HFF-Myc (cell line): ENCODE measurements around the gene PTPN3.

Experiments
- DNase-seq: peaks from one replicate; pipeline ENCODE4 v3.0.0-alpha.2; 2011; ENCODE audit warnings: low read depth; ENCODE audit errors: extremely low read depth
- H3K4me3 ChIP-seq: replicated peaks from 2 replicates; pipeline ENCODE4 v1.5.1; 2011; ENCODE audit warnings: low read depth, mild to moderate bottlenecking, control low read depth, low read length
- CTCF ChIP-seq: IDR thresholded peaks from 2 replicates; pipeline ENCODE4 v1.5.1; 2012; ENCODE audit warnings: mild to moderate bottlenecking, low read depth, low read length, control low read depth; ENCODE audit errors: missing control alignments

Gene PTPN3

GRCh38 chr9:109496218-109496617 is 1.9 kb downstream of the PTPN3 start:
- no peak for DNase-seq
- TF ChIP-seq CTCF: no peak
- H3K4me3 ChIP-seq: no peak overlapping the region

DNA sequence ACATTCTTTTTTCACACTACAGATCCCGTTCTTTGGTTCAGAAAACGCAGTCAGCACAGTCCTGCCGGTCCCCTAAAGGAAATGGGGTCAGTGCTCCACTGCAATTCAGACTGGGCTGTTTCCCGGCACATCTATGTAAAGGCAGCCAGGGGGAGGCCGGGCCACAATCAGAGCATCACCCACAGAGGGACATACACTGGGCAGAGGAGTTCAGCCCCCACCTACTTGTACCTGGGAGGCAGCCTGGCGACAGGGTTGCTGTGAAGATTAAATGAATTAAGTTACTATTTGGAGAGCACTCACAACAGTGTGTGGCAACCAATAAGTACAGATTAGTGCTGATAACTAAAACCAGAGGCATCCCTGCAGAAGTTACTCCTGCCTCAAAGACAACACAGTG is 4.5 kb downstream of the PTPN3 start:
- H3K4me3 ChIP-seq: no peak overlapping the region
- no peak for DNase-seq
- no peak for TF ChIP-seq CTCF

DNA sequence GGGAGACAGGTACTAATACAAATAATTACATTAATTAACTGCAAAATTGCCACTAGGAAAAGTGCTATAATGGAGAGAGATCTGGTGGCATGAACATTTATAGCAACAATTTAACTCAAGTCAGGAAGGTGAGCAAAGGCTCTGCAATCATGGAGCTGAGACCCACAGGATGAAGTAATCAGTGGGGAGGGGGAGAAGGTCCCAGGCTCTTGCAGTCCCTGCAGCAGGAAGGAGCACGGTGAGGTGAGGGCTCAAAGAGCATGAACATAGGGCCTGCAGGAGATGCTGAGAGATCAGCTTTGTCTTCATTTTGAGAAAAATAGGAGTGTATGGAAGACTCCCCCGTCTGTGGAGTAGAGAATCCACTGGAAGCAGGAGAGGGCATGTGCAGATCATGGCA is 6.5 kb downstream of the PTPN3 start:
- DNase-seq: no peak
- H3K4me3 ChIP-seq: no peak overlapping the region
- TF ChIP-seq CTCF: no peak

DNA sequence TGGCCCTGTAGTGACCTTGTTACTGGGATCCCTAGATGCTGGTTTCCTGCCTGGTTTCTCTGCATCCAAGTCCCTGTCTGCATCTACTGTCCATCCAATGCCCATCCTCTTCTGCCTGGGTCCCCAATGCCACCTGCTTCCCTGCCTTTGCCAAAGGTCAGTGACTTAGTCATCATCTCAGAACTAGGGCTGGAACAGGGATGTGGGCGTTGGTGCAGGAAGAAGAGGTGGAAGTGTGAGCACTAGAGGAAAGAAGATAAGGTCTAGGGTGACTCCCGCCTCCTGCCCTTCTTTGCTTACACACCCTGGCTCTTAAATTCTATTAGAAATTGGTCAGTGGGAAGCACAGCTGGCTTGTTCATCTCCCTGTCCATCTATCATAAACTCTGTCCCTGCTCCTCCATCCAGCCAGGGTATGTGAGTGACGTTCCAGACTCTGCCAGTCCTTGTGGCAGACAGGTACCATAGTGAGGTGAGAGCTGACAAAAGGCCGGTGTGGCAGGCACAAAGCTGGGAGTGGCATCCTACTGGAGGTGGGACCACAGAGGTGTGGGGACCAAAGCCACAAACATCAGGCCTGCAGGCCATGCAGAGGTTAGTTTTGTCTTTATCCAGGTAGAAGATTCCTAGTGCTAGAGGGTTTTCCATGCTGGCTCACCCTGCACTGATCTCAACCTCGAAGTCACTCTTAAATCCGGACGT is 9.2 kb downstream of the PTPN3 start:
- no peak for DNase-seq
- TF ChIP-seq CTCF: no peak
- no peak overlapping the region for H3K4me3 ChIP-seq

DNA sequence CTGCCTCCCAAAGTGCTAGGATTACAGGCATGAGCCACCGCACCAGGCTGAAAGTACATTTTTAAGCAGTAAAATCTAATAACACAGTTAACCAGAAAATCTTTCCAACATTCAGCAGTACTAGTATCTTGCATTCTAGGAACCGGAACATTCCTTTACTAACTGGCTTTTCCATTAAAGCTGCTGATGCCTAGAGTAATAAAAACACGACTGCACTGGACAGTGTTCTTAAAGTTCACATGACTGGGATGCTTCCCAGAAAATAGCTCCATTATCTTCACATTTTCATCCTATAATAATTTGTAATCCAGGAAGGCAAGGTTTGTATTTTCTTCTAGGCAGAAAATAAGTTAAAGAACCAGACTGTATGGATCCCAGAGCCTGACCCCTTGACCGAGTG is 9.8 kb downstream of the PTPN3 start:
- no peak for TF ChIP-seq CTCF
- H3K4me3 ChIP-seq: no peak overlapping the region
- no peak for DNase-seq

GRCh38 chr9:109487247-109487646 is 10.9 kb downstream of the PTPN3 start:
- DNase-seq: no peak
- no peak for TF ChIP-seq CTCF
- H3K4me3 ChIP-seq: no peak overlapping the region
